Naive thymus-derived CD4-positive, alpha-beta T cell (primary cell): Measurements from ENCODE around the gene ODAD4. TPM values are rescaled to one million over a fixed set of nuclear protein-coding genes. Genes with fewer than 3 reads are reported as not detected.
A peak's percentile ranks its signal among the peaks of the same experiment; 100 is the strongest.

Experiments
- ATAC-seq: fragments of 150-1000 bp; cut with Tn5 transposase; 2 replicates; pipeline ENCODE4 v1.10.0; 2021; ENCODE audit warnings: mild to moderate bottlenecking, moderate library complexity
- CTCF ChIA-PET: fragments of 350-600 bp; sonication (Branson Sonifier 250); formaldehyde crosslinking; loops from one replicate; lab custom pipeline; 2021; ENCODE audit warnings: antibody characterized with exemption; lab: Charles Lee
- POLR2A ChIA-PET: fragments of 350-600 bp; sonication (Branson Sonifier 250); formaldehyde crosslinking; loops from one replicate; lab custom pipeline; 2021; ENCODE audit warnings: antibody characterized with exemption, inconsistent platforms; lab: Charles Lee
- DNase-seq, 9 donors: peaks; one replicate each; pipeline versions ENCODE4 v3.0.0 to v3.0.0-alpha.2; 2020 to 2022; ENCODE audit warnings: mixed read lengths in 1 of 9
- H3K27ac ChIP-seq: one replicate; pipeline ENCODE4 v1.7.0; 2013; ENCODE audit warnings: mild to moderate bottlenecking, low read depth, low read length, moderate library complexity
- H3K27me3 ChIP-seq, 2 donors: one replicate each; pipeline ENCODE4 v1.7.0; 2013; ENCODE audit warnings: low read length in 2 of 2, mild to moderate bottlenecking in 2 of 2, moderate library complexity in 2 of 2; ENCODE audit not compliant: control insufficient read depth in 2 of 2, insufficient read depth in 2 of 2
- H3K36me3 ChIP-seq, 3 experiments: 1 replicate in 2 of 3; 2 replicates in 1 of 3; pipeline ENCODE4 v1.7.0; 2013; ENCODE audit warnings: low read length in 3 of 3, mild to moderate bottlenecking in 3 of 3, moderate library complexity in 1 of 3; ENCODE audit not compliant: insufficient read depth in 3 of 3, control insufficient read depth in 2 of 3
- H3K4me1 ChIP-seq, 2 donors: one replicate each; pipeline ENCODE4 v1.7.0; 2013; ENCODE audit warnings: low read length in 2 of 2, mild to moderate bottlenecking in 2 of 2, moderate library complexity in 1 of 2; ENCODE audit not compliant: control insufficient read depth in 2 of 2, insufficient read depth in 2 of 2
- H3K4me3 ChIP-seq: 2 replicates; pipeline ENCODE4 v1.7.0; 2013; ENCODE audit warnings: mild to moderate bottlenecking, low read length
- H3K9me3 ChIP-seq, 3 experiments: 1 replicate in 2 of 3; 2 replicates in 1 of 3; pipeline ENCODE4 v1.7.0; 2013; ENCODE audit warnings: low read length in 3 of 3; ENCODE audit not compliant: control insufficient read depth in 2 of 3
- H3K27ac Mint-ChIP-seq, 9 donors: one replicate each; pipeline ENCODE4 v1.8.0; 2020 to 2022; ENCODE audit warnings: mixed read lengths in 9 of 9, mild to moderate bottlenecking in 8 of 9, moderate library complexity in 5 of 9, inconsistent platforms in 2 of 9
- H3K27me3 Mint-ChIP-seq, 5 donors: one replicate each; pipeline ENCODE4 v1.8.0; 2021 to 2022; ENCODE audit warnings: mixed read lengths in 5 of 5, mild to moderate bottlenecking in 1 of 5
- H3K36me3 Mint-ChIP-seq, 5 donors: one replicate each; pipeline ENCODE4 v1.8.0; 2020 to 2022; ENCODE audit warnings: mixed read lengths in 5 of 5, mild to moderate bottlenecking in 3 of 5, inconsistent platforms in 1 of 5
- H3K4me1 Mint-ChIP-seq, 7 donors: one replicate each; pipeline ENCODE4 v1.8.0; 2020 to 2022; ENCODE audit warnings: mixed read lengths in 7 of 7, mild to moderate bottlenecking in 3 of 7, inconsistent platforms in 1 of 7
- H3K4me3 Mint-ChIP-seq, 10 donors: one replicate each; pipeline ENCODE4 v1.8.0; 2020 to 2022; ENCODE audit warnings: mild to moderate bottlenecking in 10 of 10, mixed read lengths in 10 of 10, moderate library complexity in 6 of 10, inconsistent platforms in 2 of 10
- H3K9me3 Mint-ChIP-seq, 11 donors: one replicate each; pipeline ENCODE4 v1.8.0; 2020 to 2022; ENCODE audit warnings: mixed read lengths in 11 of 11, mild to moderate bottlenecking in 4 of 11, inconsistent platforms in 1 of 11, moderate library complexity in 1 of 11
- intact Hi-C, 2 donors: fragments of 100-400 bp; cut with micrococcal nuclease; formaldehyde crosslinking; loops; one replicate each; pipeline ENCODE4 v1.15.1; 2023
- polyA plus RNA-seq, 2 donors: library from polyadenylated mRNA; unstranded; fragments of 300-500 nt; fragmentation: Illumina TruSeq; gene quantifications; one replicate each; pipeline ENCODE4 v1.2.3, GENCODE V29; 2021
- total RNA-seq, 6 experiments: library from RNA in 5 of 6; stranded (reverse) in 5 of 6; gene quantifications; 1 replicate in 5 of 6; 2 replicates in 1 of 6; pipeline ENCODE4 v1.2.3 and lab custom pipeline; 2021 to 2026

Gene ODAD4
- total and polyA plus RNA-seq, 7 experiments from 2014 or later, result 0.10 to 4.1 (median 0.83) TPM; not detected in 1

DNA sequence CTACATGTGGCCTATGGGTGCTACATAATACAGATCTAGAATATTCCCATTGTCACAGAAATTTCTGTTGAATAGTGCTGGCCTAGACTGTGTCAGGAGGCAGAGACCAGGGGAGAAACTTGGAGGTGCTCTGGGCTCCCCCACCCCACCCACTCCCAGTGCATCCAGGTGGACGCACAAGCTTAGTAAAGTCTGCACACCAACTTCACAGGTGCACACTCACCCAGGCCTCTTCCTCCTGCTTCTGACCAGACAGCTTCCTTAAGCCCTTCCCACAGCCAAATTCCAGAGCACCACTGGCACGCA, 28.6 kb downstream of the ODAD4 start:
- no peaks in the 10 kb centered on the region for H3K9me3 Mint-ChIP-seq
- ChIA-PET CTCF (no interaction called here), POLR2A (no interaction called here)
- H3K9me3 ChIP-seq, result no peaks in the 10 kb centered on the region
- intact Hi-C loops, result no loop called here
- peak overlapping the region in 1 of 9 donors; percentile 39 for H3K27ac Mint-ChIP-seq
- no peak overlapping the region for H3K4me3 ChIP-seq
- peaks cover 0 to 5% (median 0%) of the 10 kb centered on the region in 5 donors for H3K27me3 Mint-ChIP-seq
- peaks cover 0 to 8% (median 0%) of the 10 kb centered on the region in 7 donors for H3K4me1 Mint-ChIP-seq
- H3K36me3 Mint-ChIP-seq, result no peaks in the 10 kb centered on the region
- H3K4me3 Mint-ChIP-seq, result no peak overlapping the region
- no peaks in the 10 kb centered on the region for H3K36me3 ChIP-seq
- no peak overlapping the region for H3K27ac ChIP-seq
- no peaks in the 10 kb centered on the region for H3K27me3 ChIP-seq
- ATAC-seq (no peak), DNase-seq (no peak)
- H3K4me1 ChIP-seq, result no peaks in the 10 kb centered on the region

DNA sequence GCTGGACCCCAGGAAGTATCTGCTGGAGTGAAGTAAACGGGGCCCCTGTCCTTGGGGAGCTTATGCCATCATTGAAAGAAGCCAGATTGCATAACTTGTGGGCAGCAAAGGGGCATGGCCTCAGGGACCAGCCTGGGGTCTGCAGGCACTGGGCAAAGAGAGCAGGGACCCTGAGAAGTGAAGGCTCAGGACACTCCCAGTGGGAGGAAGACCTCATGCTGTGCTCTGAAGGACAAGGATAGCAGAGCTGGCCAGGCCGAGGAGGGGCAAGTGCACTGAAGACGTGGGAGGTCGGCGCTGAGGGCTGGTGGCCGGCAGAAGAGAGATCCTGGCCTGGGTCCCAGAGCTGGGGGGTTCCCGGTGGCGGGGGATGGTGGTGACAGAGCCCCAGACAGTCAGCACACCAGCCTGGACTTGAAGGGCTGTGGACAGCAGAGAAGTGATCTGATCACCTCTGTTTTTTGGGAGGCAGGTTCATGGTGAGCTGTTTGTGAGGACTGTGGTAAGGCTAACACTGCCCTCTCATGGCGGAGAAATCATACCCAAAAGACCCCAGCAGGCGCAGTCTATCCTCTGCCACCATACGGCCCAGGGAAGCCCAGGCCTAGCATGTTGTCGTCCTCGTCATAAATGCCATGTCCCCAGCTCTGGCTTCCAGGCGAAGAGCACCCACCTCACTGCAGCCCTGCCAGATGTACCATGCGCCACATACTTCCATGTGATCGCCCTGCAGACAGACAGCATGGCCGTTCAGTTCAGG, 29.1 kb downstream of the ODAD4 start:
- Mint-ChIP-seq H3K4me3 (peak overlapping the region in 1 of 10 donors; percentile 51), H3K9me3 (no peaks in the 10 kb centered on the region), H3K27ac (peak overlapping the region in 3 of 9 donors; percentile 39 to 59 (median 45)), H3K27me3 (peaks cover 0 to 5% (median 0%) of the 10 kb centered on the region in 5 donors), H3K4me1 (peaks cover 0 to 8% (median 0%) of the 10 kb centered on the region in 7 donors), H3K36me3 (no peaks in the 10 kb centered on the region)
- Histone ChIP-seq H3K27ac (no peak overlapping the region), H3K4me1 (no peaks in the 10 kb centered on the region), H3K27me3 (no peaks in the 10 kb centered on the region), H3K4me3 (no peak overlapping the region), H3K9me3 (no peaks in the 10 kb centered on the region), H3K36me3 (no peaks in the 10 kb centered on the region)
- POLR2A ChIA-PET, result interaction anchor here (0.5 to 0.9 kb wide), 4 partner anchors 52 to 650 kb away, joined by 3 to 4 read pairs (median 3); partner anchors contain the start of gene TUBG1
- intact Hi-C loops, result no loop called here
- CTCF ChIA-PET, result interaction anchor here (0.5 kb wide), 1 partner anchor 106 kb away, joined by 3 read pairs; no protein-coding TSS in a partner anchor
- no peak for ATAC-seq
- no peak for DNase-seq

DNA sequence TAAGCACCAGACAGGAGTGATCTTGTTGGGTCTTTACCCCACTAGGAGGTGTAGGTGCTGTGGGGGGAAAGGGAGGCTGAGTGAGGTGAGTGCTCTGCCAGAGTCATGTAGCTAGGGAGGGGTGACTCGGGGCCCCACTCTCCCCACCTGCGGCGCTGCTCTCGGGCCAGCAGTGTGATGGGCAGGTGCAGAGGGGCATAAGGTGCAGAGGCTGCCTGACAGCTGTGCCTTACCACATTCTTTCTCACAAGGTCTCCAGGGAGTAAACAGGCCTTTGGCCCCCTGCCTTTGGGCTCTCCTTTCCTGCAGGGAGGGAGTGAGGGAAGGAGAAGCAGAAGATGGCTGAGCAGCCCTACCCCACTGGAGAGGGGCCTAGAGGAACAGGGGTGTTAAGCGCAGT, 31.7 kb downstream of the ODAD4 start:
- H3K27ac Mint-ChIP-seq, result no peak overlapping the region
- Histone ChIP-seq H3K4me1 (peaks cover 0 to 7% of the 10 kb centered on the region in 2 donors), H3K36me3 (no peaks in the 10 kb centered on the region), H3K27ac (no peak overlapping the region), H3K9me3 (no peaks in the 10 kb centered on the region), H3K4me3 (no peak overlapping the region), H3K27me3 (no peaks in the 10 kb centered on the region)
- ChIA-PET CTCF (interaction anchor here (0.6 to 1.0 kb wide), 3 partner anchors 8 to 139 kb away, joined by 3 to 4 read pairs (median 3); no protein-coding TSS in a partner anchor), POLR2A (interaction anchor here (1.0 kb wide), 1 partner anchor 233 kb away, joined by 4 read pairs; the partner anchor contains the start of gene GHDC)
- peaks cover 9 to 22% (median 12%) of the 10 kb centered on the region in 7 donors for H3K4me1 Mint-ChIP-seq
- H3K4me3 Mint-ChIP-seq, result no peak overlapping the region
- H3K27me3 Mint-ChIP-seq, result peaks cover 0 to 2% (median 0%) of the 10 kb centered on the region in 5 donors
- H3K9me3 Mint-ChIP-seq, result peaks cover 0 to 3% (median 0%) of the 10 kb centered on the region in 11 donors
- DNase-seq, result no peak
- H3K36me3 Mint-ChIP-seq, result no peaks in the 10 kb centered on the region
- intact Hi-C loops, result no loop called here
- no peak for ATAC-seq

DNA sequence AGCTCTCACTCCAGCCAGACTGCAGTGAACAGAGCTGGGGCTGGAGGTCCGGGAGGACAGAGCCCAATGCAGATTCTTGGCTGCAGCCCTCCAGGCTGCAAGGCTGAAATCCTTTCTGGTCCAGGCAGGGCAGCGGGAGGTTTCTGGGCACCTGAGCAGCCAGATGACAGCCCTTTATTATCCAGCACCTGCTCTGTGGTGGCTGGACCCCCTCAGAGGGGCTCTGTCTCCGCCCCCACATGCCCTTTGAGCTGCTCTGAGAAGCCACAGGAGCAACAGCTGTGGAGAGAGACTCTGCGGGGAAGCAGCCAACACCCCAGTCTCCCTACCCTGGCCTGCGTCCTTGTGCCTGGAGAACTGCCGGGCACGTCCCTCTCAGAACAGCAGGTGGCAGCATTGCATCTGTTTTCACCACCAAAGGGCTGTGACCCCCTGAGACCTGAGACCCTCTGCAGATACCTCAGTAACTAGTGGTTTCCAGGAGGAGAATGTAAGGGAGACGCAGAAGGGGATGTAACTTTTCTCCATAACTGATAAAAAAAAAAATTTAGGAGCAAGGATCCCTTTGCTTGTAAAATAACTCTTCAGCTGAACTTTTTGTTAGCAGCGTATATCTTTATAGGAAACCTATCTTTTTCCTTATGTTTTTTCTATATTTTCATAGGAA, 32.5 kb downstream of the ODAD4 start:
- Mint-ChIP-seq H3K9me3 (peaks cover 0 to 5% (median 0%) of the 10 kb centered on the region in 11 donors), H3K27me3 (peaks cover 0 to 2% (median 0%) of the 10 kb centered on the region in 5 donors), H3K36me3 (peaks cover 0 to 3% (median 0%) of the 10 kb centered on the region in 5 donors), H3K4me3 (peak overlapping the region in 3 of 10 donors; percentile 41 to 63 (median 46)), H3K4me1 (peaks cover 12 to 24% (median 19%) of the 10 kb centered on the region in 7 donors), H3K27ac (peak overlapping the region in 3 of 9 donors; percentile 32 to 72 (median 54))
- Histone ChIP-seq H3K4me1 (peaks cover 7 to 8% of the 10 kb centered on the region in 2 donors), H3K4me3 (no peak overlapping the region), H3K27me3 (no peaks in the 10 kb centered on the region), H3K9me3 (no peaks in the 10 kb centered on the region), H3K36me3 (peaks cover 0 to under 1% (median 0%) of the 10 kb centered on the region in 3 experiments), H3K27ac (no peak overlapping the region)
- POLR2A ChIA-PET, result interaction anchor here (0.6 to 1.3 kb wide), 6 partner anchors 54 to 232 kb away, joined by 3 to 4 read pairs (median 4); partner anchors contain the start of genes DHX58, DNAJC7 and GHDC
- intact Hi-C loops, result loop anchor here (1.0 kb wide), 2 partner anchors 104 to 153 kb away; no protein-coding TSS in a partner anchor
- ATAC-seq (peak; percentile 27), DNase-seq (peak; percentile 43 to 72 (median 63))
- CTCF ChIA-PET, result interaction anchor here (0.6 to 1.3 kb wide), 12 partner anchors 9 to 158 kb away, joined by 3 to 7 read pairs (median 4); partner anchors contain the start of gene KAT2A

DNA sequence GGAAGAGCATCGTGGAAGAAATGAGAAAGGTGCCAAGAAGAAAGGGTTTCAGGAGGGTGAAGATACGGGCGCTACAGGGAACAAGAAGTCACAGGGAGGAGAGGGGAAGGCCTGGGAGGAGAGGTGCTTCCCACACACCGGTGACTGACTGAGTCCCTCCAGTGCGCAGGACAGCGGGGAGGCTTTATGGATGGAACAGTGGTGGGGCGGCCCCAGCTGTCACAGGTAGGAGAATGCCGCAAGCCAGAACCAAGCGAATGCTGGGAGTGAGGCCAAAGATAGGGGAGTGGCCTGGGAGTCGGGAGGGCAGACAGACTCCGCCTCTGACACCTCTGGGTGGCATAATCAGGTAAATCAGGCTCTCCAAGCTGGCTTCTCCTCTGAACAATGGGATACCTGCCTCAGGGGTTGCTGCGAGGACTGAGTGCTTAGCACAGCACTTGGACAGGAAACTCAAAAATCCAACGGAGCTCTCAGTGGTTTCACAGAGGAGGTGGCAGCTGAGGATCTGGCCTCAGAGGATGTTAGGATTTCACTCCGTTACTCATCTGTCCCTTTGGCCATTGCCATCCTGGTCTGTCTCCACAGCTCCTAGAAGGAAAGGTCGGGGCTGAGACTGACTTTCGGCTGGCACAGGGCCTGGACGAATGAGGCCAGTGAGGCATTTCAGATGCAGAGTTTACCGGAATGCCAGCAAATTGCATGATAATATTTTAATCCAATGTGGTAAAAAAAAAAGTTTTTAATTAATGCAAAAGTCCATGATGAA, 35.5 kb downstream of the ODAD4 start:
- Histone ChIP-seq H3K27ac (peak overlapping the region; percentile 88), H3K27me3 (no peaks in the 10 kb centered on the region), H3K36me3 (peaks cover 0 to 8% (median 0%) of the 10 kb centered on the region in 3 experiments), H3K4me1 (peaks cover 10 to 14% of the 10 kb centered on the region in 2 donors), H3K4me3 (peak overlapping the region; percentile 87), H3K9me3 (no peaks in the 10 kb centered on the region)
- CTCF ChIA-PET, result interaction anchor here (0.6 to 1.8 kb wide), 12 partner anchors 19 to 564 kb away, joined by 3 to 5 read pairs (median 3); partner anchors contain the start of genes DHX58, DNAJC7 and NKIRAS2
- peaks cover 0 to 11% (median 0%) of the 10 kb centered on the region in 5 donors for H3K36me3 Mint-ChIP-seq
- DNase-seq, result peak in 8 of 9 donors; percentile 43 to 76 (median 54)
- peaks cover 22 to 47% (median 32%) of the 10 kb centered on the region in 7 donors for H3K4me1 Mint-ChIP-seq
- H3K27ac Mint-ChIP-seq, result peak overlapping the region; percentile 79 to 96 (median 89)
- peak overlapping the region; percentile 78 to 93 (median 88) for H3K4me3 Mint-ChIP-seq
- peak; percentile 52 for ATAC-seq
- POLR2A ChIA-PET, result interaction anchor here (0.7 to 4.2 kb wide), 24 partner anchors 8 to 1853 kb away, joined by 3 to 71 read pairs (median 4); partner anchors contain the start of genes ACLY, DHX58, DNAJC7 and KAT2A
- H3K9me3 Mint-ChIP-seq, result peaks cover 0 to 5% (median 0%) of the 10 kb centered on the region in 11 donors
- intact Hi-C loops, result loop anchor here (1.0 to 5.0 kb wide), 11 partner anchors 36 to 1517 kb away; partner anchors contain the start of genes DHX58 (in 2 of the 2), DNAJC7 (in 2 of the 2), DHX8 (in 1 of the 2) and KAT2A (in 1 of the 2)
- H3K27me3 Mint-ChIP-seq, result peaks cover 0 to 2% (median 0%) of the 10 kb centered on the region in 5 donors
